Uterus (tissue), 2 donors: Measurements from ENCODE around the gene DZANK1.

Experiments used
- POLR2A ChIP-seq, 2 donors: fragments of 450-650 bp; IDR thresholded peaks; one replicate each; pipeline ENCODE4 v1.6.1; 2016; ENCODE audit warnings: antibody characterized with exemption in 2 of 2, mild to moderate bottlenecking in 1 of 2, moderate library complexity in 1 of 2
- TF ChIP-seq, protein P1 (sequence below), 4 experiments: fragments of 200-600 bp in 2 of 4; fragments of 450-650 bp in 2 of 4; sonication (generic) in 2 of 4; IDR thresholded peaks; one replicate each; pipeline ENCODE4 v1.5.1; 2016 to 2019; ENCODE audit warnings: antibody characterized with exemption in 4 of 4, mild to moderate bottlenecking in 2 of 4, moderate library complexity in 1 of 4

GRCh38 chr20:18364768-18365167 lies 102.1 kb downstream of the DZANK1 start:
- TF ChIP-seq POLR2A (IDR thresholded peaks at IDR 0.05), result no peak
- TF ChIP-seq, protein P1, sequence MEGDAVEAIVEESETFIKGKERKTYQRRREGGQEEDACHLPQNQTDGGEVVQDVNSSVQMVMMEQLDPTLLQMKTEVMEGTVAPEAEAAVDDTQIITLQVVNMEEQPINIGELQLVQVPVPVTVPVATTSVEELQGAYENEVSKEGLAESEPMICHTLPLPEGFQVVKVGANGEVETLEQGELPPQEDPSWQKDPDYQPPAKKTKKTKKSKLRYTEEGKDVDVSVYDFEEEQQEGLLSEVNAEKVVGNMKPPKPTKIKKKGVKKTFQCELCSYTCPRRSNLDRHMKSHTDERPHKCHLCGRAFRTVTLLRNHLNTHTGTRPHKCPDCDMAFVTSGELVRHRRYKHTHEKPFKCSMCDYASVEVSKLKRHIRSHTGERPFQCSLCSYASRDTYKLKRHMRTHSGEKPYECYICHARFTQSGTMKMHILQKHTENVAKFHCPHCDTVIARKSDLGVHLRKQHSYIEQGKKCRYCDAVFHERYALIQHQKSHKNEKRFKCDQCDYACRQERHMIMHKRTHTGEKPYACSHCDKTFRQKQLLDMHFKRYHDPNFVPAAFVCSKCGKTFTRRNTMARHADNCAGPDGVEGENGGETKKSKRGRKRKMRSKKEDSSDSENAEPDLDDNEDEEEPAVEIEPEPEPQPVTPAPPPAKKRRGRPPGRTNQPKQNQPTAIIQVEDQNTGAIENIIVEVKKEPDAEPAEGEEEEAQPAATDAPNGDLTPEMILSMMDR (IDR thresholded peaks at IDR 0.05), result no peak
